H9 (cell line): ENCODE data around the gene ZFP57. TPM values are rescaled to one million over a fixed set of nuclear protein-coding genes. Genes with fewer than 3 reads are reported as not detected.

Experiments
- DNase-seq: peaks from one replicate; pipeline ENCODE4 v3.0.0-alpha.2; 2017
- H2AFZ ChIP-seq: one replicate; pipeline ENCODE4 v1.6.1; 2013; ENCODE audit warnings: mild to moderate bottlenecking, low read length, control low read depth, moderate library complexity
- H2AK5ac ChIP-seq: 2 replicates; pipeline ENCODE4 v1.6.1; 2013; ENCODE audit warnings: low read length, control low read depth, mixed read lengths; ENCODE audit not compliant: insufficient read length
- H2BK120ac ChIP-seq: one replicate; pipeline ENCODE4 v1.6.1; 2013; ENCODE audit warnings: low read depth, mild to moderate bottlenecking, low read length, control low read depth, inconsistent platforms; ENCODE audit not compliant: poor library complexity, severe bottlenecking
- H2BK12ac ChIP-seq: 2 replicates; pipeline ENCODE4 v1.6.1; 2013; ENCODE audit warnings: low read length, control low read depth, mixed read lengths, low read depth; ENCODE audit not compliant: insufficient read length
- H2BK15ac ChIP-seq: 2 replicates; pipeline ENCODE4 v1.6.1; 2013; ENCODE audit warnings: low read depth, low read length, control low read depth
- H2BK20ac ChIP-seq: one replicate; pipeline ENCODE4 v1.6.1; 2013; ENCODE audit warnings: low read depth, mild to moderate bottlenecking, low read length, control low read depth, inconsistent platforms; ENCODE audit not compliant: poor library complexity, severe bottlenecking
- H2BK5ac ChIP-seq: 2 replicates; pipeline ENCODE4 v1.6.1; 2013; ENCODE audit warnings: low read length, control low read depth, mixed read lengths; ENCODE audit not compliant: insufficient read length
- H3K14ac ChIP-seq: 2 replicates; pipeline ENCODE4 v1.6.1; 2013; ENCODE audit warnings: low read length, control low read depth; ENCODE audit not compliant: insufficient read depth
- H3K18ac ChIP-seq: 2 replicates; pipeline ENCODE4 v1.6.1; 2013; ENCODE audit warnings: low read depth, mild to moderate bottlenecking, mixed read lengths, low read length, control low read depth; ENCODE audit not compliant: insufficient read length
- H3K23ac ChIP-seq: 2 replicates; pipeline ENCODE4 v1.6.1; 2013; ENCODE audit warnings: low read length, control low read depth, mixed read lengths, low read depth; ENCODE audit not compliant: insufficient read length
- H3K23me2 ChIP-seq: 2 replicates; pipeline ENCODE4 v1.6.1; 2013; ENCODE audit warnings: low read depth, mild to moderate bottlenecking, mixed read lengths, low read length, control low read depth; ENCODE audit not compliant: insufficient read length, poor library complexity, severe bottlenecking
- H3K27ac ChIP-seq: 2 replicates; pipeline ENCODE4 v1.5.1; 2013; ENCODE audit warnings: low read length, control low read depth, mixed read lengths, low read depth; ENCODE audit not compliant: insufficient read length
- H3K27me3 ChIP-seq: 2 replicates; pipeline ENCODE4 v1.6.1; 2013; ENCODE audit warnings: low read length, control low read depth, inconsistent platforms; ENCODE audit not compliant: insufficient read depth
- H3K4ac ChIP-seq: 2 replicates; pipeline ENCODE4 v1.6.1; 2013; ENCODE audit warnings: low read depth, mild to moderate bottlenecking, control low read depth, inconsistent platforms, low read length, moderate library complexity
- H3K4me1 ChIP-seq: 2 replicates; pipeline ENCODE4 v1.6.1; 2013; ENCODE audit warnings: low read length, control low read depth, inconsistent platforms; ENCODE audit not compliant: insufficient read depth
- H3K4me2 ChIP-seq: 2 replicates; pipeline ENCODE4 v1.6.1; 2013; ENCODE audit warnings: low read length, control low read depth, mixed read lengths; ENCODE audit not compliant: insufficient read length, insufficient read depth
- H3K56ac ChIP-seq: 2 replicates; pipeline ENCODE4 v1.6.1; 2013; ENCODE audit warnings: low read depth, mild to moderate bottlenecking, mixed read lengths, low read length, control low read depth; ENCODE audit not compliant: insufficient read length
- H3K79me1 ChIP-seq: 2 replicates; pipeline ENCODE4 v1.6.1; 2013; ENCODE audit warnings: low read depth, mild to moderate bottlenecking, moderate library complexity, low read length, control low read depth, inconsistent platforms; ENCODE audit not compliant: insufficient read depth, poor library complexity, severe bottlenecking
- H3K79me2 ChIP-seq: 2 replicates; pipeline ENCODE4 v1.6.1; 2013; ENCODE audit warnings: low read length, control low read depth, inconsistent platforms; ENCODE audit not compliant: insufficient read depth
- H3K9ac ChIP-seq: 2 replicates; pipeline ENCODE4 v1.6.1; 2013; ENCODE audit warnings: low read length, control low read depth, mixed read lengths; ENCODE audit not compliant: insufficient read length; ENCODE audit errors: extremely low read depth
- H3K9me3 ChIP-seq: one replicate; pipeline ENCODE4 v1.6.1; 2013; ENCODE audit warnings: low read depth, low read length, inconsistent platforms; ENCODE audit not compliant: control insufficient read depth
- H3T11ph ChIP-seq: one replicate; pipeline ENCODE4 v1.6.1; 2013; ENCODE audit warnings: mild to moderate bottlenecking, low read length, control low read depth, inconsistent platforms
- H4K20me1 ChIP-seq: one replicate; pipeline ENCODE4 v1.6.1; 2013; ENCODE audit not compliant: control insufficient read depth, insufficient read length, insufficient read depth
- H4K5ac ChIP-seq: 2 replicates; pipeline ENCODE4 v1.6.1; 2013; ENCODE audit warnings: low read depth, mild to moderate bottlenecking, mixed read lengths, low read length, control low read depth; ENCODE audit not compliant: insufficient read length
- H4K8ac ChIP-seq: replicated peaks from 2 replicates; pipeline ENCODE4 v1.6.1; 2013; ENCODE audit warnings: low read length, control low read depth, mixed read lengths, low read depth; ENCODE audit not compliant: insufficient read length
- H4K91ac ChIP-seq: 2 replicates; pipeline ENCODE4 v1.6.1; 2013; ENCODE audit warnings: low read depth, mild to moderate bottlenecking, moderate library complexity, mixed read lengths, low read length, control low read depth; ENCODE audit not compliant: insufficient read length
- H3K27ac Mint-ChIP-seq, 3 experiments: 2 replicates in 2 of 3; 3 replicates in 1 of 3; pipeline ENCODE4 v1.8.0; 2020 to 2021; ENCODE audit warnings: mixed read lengths in 3 of 3, mild to moderate bottlenecking in 1 of 3, moderate library complexity in 1 of 3
- H3K27me3 Mint-ChIP-seq: 2 replicates; pipeline ENCODE4 v1.8.0; 2021; ENCODE audit warnings: low read depth, mild to moderate bottlenecking, moderate library complexity, mixed read lengths
- H3K36me3 Mint-ChIP-seq, 3 experiments: 2 replicates in 2 of 3; 3 replicates in 1 of 3; pipeline ENCODE4 v1.8.0; 2020 to 2021; ENCODE audit warnings: low read depth in 3 of 3, mixed read lengths in 3 of 3; ENCODE audit not compliant: insufficient read depth in 1 of 3
- H3K4me1 Mint-ChIP-seq, 2 experiments: 2 replicates each; pipeline ENCODE4 v1.8.0; 2020; ENCODE audit warnings: mixed read lengths in 2 of 2
- H3K4me3 Mint-ChIP-seq, 2 experiments: 2 replicates in 1 of 2; 3 replicates in 1 of 2; pipeline ENCODE4 v1.8.0; 2020 to 2021; ENCODE audit warnings: mild to moderate bottlenecking in 2 of 2, mixed read lengths in 2 of 2, moderate library complexity in 1 of 2
- H3K9me3 Mint-ChIP-seq, 2 experiments: 2 replicates in 1 of 2; 3 replicates in 1 of 2; pipeline ENCODE4 v1.8.0; 2020; ENCODE audit warnings: mild to moderate bottlenecking in 2 of 2, mixed read lengths in 2 of 2, moderate library complexity in 1 of 2
- CTCF ChIP-seq: fragments of 200-600 bp; sonication (generic); conservative IDR thresholded peaks from 3 replicates; pipeline ENCODE4 v1.8.0; 2021; ENCODE audit warnings: antibody characterized with exemption, mild to moderate bottlenecking
- WGBS: extraction: QIAGEN DNeasy Blood & Tissue Kit; methylation state at CpG from one replicate; pipeline ENCODE4 v1.1.7; 2013; ENCODE audit warnings: missing lambda C conversion rate, low lambda C conversion rate, mixed read lengths; ENCODE audit not compliant: insufficient read length; ENCODE audit errors: extremely low coverage; 5-methylcytosine and 5-hydroxymethylcytosine counted together
- total RNA-seq: library from RNA; stranded (reverse); gene quantifications from 2 replicates; pipeline ENCODE4 v1.2.1, GENCODE V29; 2021

Gene ZFP57
- total RNA-seq, 1 experiment from 2014 or later: 1.7 TPM

GRCh38 chr6:29665942-29666825 is 14.8 kb downstream of the ZFP57 start:
- no CpG with 5 or more reads among the region's 8 CpGs for WGBS
- H4K20me1 ChIP-seq: no peaks in the 10 kb centered on the region

More at GRCh38 chr6:29665942-29666825, 14.8 kb downstream of the ZFP57 start:
- Histone ChIP-seq H3K9me3 (no peaks in the 10 kb centered on the region), H3K18ac (peak overlapping the region; percentile 67), H2BK12ac (peak overlapping the region; percentile 11), H3K14ac (peak overlapping the region; percentile 39), H3K56ac (no peak overlapping the region), H4K8ac (no peak overlapping the region), H3K9ac (no peak overlapping the region), H3K79me2 (no peaks in the 10 kb centered on the region), H2BK15ac (peak overlapping the region; percentile 59; the same call in 1 of the 2 replicates), H3K23ac (no peak overlapping the region), H3K4me1 (peaks cover 30% of the 10 kb centered on the region), H2AK5ac (peak overlapping the region; percentile 37), H2BK5ac (peak overlapping the region; percentile 13), H3K27me3 (no peaks in the 10 kb centered on the region), H3K27ac (peak overlapping the region; percentile 93), H4K91ac (no peak overlapping the region), H3K4me2 (peak overlapping the region; percentile 30), H3K79me1 (no peaks in the 10 kb centered on the region), H2BK120ac (peak overlapping the region; percentile 64), H2AFZ (no peak overlapping the region), H3K4ac (no peak overlapping the region), H3T11ph (peak overlapping the region; percentile 60), H4K5ac (peak overlapping the region; percentile 29), H2BK20ac (no peak overlapping the region), H3K23me2 (no peaks in the 10 kb centered on the region)
- DNase-seq: peak; percentile 57
- no peaks in the 10 kb centered on the region for H3K9me3 Mint-ChIP-seq
- no peak for TF ChIP-seq CTCF
- H3K4me1 Mint-ChIP-seq: peaks cover 52 to 61% of the 10 kb centered on the region in 2 experiments
- no peaks in the 10 kb centered on the region for H3K36me3 Mint-ChIP-seq
- H3K27me3 Mint-ChIP-seq: no peaks in the 10 kb centered on the region
- peak overlapping the region; percentile 24 to 32; a peak in 4 of 5 replicates for H3K4me3 Mint-ChIP-seq
- H3K27ac Mint-ChIP-seq: peak overlapping the region; percentile 96 to 97 (median 96)
